Stomach (tissue), 4 donors: ENCODE data around the gene PLPPR2.

Experiments used
- CTCF ChIP-seq, 7 experiments: fragments of 450-650 bp in 4 of 7; fragments of 200-600 bp in 3 of 7; sonication (generic) in 3 of 7; IDR thresholded peaks; one replicate each; pipeline ENCODE4 v1.5.1; 2016 to 2019; ENCODE audit warnings: antibody characterized with exemption in 7 of 7, control low read depth in 2 of 7, mild to moderate bottlenecking in 1 of 7
- POLR2A ChIP-seq, 4 donors: fragments of 450-650 bp; IDR thresholded peaks; one replicate each; pipeline ENCODE4 v1.6.1; 2016; ENCODE audit warnings: antibody characterized with exemption in 4 of 4, control low read depth in 2 of 4, mild to moderate bottlenecking in 1 of 4, moderate library complexity in 1 of 4
- POLR2AphosphoS5 ChIP-seq, 3 donors: sonication (generic); formaldehyde crosslinking; IDR thresholded peaks; one replicate each; pipeline ENCODE4 v1.6.1; 2016; ENCODE audit warnings: antibody characterized with exemption in 3 of 3

- no peak for TF ChIP-seq POLR2AphosphoS5 (IDR thresholded peaks at IDR 0.05)
- TF ChIP-seq POLR2A (IDR thresholded peaks at IDR 0.05): no peak
- no peak for TF ChIP-seq CTCF (IDR thresholded peaks at IDR 0.05)
Observed at GRCh38 chr19:11377237-11377636, 22.0 kb downstream of the PLPPR2 start.
